ENCODE data around the gene ADGRV1. TPM values are rescaled to one million over a fixed set of nuclear protein-coding genes. Genes with fewer than 3 reads are reported as not detected.
"Not testable (repeated sequence)": the region's sequence is repeated elsewhere in the genome, so short reads cannot be mapped to it uniquely, and the experiment has no call there.

The ADGRV1 gene
- total RNA-seq, 1 donor from 2014 or later = not detected

DNA sequence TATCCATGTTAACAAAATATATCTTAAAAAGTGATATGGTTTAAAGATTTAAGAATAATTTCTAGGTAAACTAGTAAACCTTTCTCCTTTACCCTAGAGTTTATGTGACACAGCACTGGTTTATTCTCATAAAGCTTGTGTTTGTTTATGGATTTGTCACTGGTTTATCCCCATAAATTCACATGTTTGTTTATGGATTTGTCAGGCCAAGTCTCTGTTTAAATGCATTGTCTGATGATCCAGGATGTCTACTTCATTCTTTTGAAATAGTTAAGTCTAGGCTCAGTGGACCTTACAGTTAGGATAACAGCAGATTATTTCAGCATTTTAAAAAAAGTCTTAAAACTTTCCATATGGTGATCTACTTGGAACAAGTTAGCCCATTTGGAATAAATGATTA lies 490.5 kb downstream of the ADGRV1 start:
- intact Hi-C loops (cut with micrococcal nuclease) = no loop called here

DNA sequence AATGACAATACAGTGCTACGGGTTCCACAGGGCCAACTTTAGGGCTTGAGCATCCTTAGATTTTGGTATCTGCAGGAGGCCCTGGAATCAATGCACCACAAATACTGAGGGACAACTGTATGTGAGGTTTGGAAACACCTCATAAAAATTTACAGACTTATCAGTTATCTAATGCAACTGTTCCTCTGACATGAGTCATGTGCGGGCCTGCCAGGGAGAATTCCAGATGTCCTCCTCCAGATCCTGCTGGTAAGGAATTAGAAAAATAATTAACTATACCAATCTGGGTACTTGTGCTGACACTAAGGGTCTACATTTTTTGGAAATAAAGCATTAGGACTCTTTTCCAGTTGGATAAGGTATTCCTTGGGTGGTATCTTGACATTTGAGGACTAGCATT lies 491.2 kb downstream of the ADGRV1 start:
- no peak for DNase-seq
- TF ChIP-seq CTCF (IDR thresholded peaks at IDR 0.05; ENCODE audit: borderline replicate concordance) = no peak
- Histone ChIP-seq H3K4me1 (no peaks in the 10 kb centered on the region), H3K4me3 (no peak overlapping the region), H3K9me3 (replicated peaks) (peaks cover 10% of the 10 kb centered on the region), H3K36me3 (no peaks in the 10 kb centered on the region), H3K27me3 (ENCODE audit: low read depth) (no peaks in the 10 kb centered on the region), H3K27ac (replicated peaks) (no peak overlapping the region)
- intact Hi-C loops (cut with micrococcal nuclease) = no loop called here

More for the DNA sequence above, 490.5 kb downstream of the ADGRV1 start:
- Histone ChIP-seq H3K9me3 (replicated peaks) (peaks cover 10% of the 10 kb centered on the region), H3K27ac (replicated peaks) (no peak overlapping the region), H3K27me3 (ENCODE audit: low read depth) (no peaks in the 10 kb centered on the region), H3K4me1 (no peaks in the 10 kb centered on the region), H3K36me3 (no peaks in the 10 kb centered on the region), H3K4me3 (no peak overlapping the region)
- TF ChIP-seq CTCF (IDR thresholded peaks at IDR 0.05; ENCODE audit: borderline replicate concordance) = no peak
- DNase-seq = no peak

DNA sequence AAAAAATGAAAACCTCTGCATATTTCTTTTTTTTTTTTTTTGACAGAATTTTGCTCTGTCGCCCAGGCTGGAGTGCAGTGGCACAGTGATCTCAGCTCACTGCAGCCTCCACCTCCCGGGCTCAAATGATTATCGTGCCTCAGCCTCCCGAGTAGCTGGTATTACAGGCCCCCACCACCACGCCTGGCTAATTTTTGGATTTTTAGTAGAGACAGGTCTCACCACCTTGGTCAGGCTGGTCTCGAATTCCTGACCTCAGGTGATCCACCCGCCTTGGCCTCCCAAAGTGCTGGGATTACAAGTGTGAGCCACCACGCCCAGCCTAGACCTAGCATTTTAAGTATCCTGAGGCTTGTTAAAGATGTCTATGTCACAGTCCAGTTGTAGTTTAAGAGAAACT lies 493.8 kb downstream of the ADGRV1 start:
- H3K4me1 ChIP-seq; H3K36me3 ChIP-seq; DNase-seq; H3K27ac ChIP-seq (replicated peaks); H3K27me3 ChIP-seq (ENCODE audit: low read depth); intact Hi-C loops (cut with micrococcal nuclease); H3K9me3 ChIP-seq (replicated peaks); H3K4me3 ChIP-seq: not testable (repeated sequence)

DNA sequence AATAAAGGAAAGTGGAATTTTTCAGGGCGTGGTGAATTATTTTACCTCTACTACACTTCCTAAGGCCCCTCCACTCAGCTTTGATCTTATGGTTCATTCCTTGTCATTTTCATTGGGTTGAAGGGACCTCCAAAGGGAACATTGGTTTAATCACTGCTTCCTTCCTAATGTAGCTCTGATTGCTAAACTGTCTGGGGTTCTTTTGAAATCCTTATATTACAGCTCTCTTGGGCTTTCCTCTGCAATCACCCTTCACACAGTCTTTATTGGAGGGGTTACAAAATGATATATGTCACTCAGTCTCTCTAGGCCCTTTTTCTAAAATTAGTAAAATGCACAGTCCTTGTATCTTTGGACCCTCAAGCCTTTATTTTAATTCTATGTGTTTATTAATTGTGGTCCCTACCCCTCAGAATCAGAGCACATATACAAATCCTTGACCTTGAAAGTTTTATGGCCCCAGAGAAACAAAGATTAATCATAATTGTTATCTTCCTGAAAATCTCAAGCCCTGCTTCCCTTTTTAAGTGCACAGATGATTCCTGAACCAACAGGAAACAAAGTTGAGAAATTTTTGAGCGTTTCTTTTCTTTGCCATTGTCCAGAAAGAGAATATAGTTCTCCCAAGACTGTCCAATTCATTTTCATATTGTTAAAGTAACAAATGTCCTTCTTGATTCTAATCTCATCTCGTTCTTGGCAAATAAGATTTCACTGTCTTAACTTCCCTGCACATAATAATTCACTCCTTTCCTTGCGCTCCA lies 494.6 kb downstream of the ADGRV1 start:
- Histone ChIP-seq H3K4me3 (no peak overlapping the region), H3K9me3 (replicated peaks) (no peaks in the 10 kb centered on the region), H3K36me3 (no peaks in the 10 kb centered on the region), H3K27me3 (ENCODE audit: low read depth) (no peaks in the 10 kb centered on the region), H3K27ac (replicated peaks) (no peak overlapping the region), H3K4me1 (peaks cover 8% of the 10 kb centered on the region)
- intact Hi-C loops (cut with micrococcal nuclease) = no loop called here
- DNase-seq = no peak
- TF ChIP-seq CTCF (IDR thresholded peaks at IDR 0.05; ENCODE audit: borderline replicate concordance) = no peak

- Histone ChIP-seq H3K4me1 (peaks cover 13% of the 10 kb centered on the region), H3K27ac (replicated peaks) (no peak overlapping the region), H3K4me3 (no peak overlapping the region), H3K36me3 (no peaks in the 10 kb centered on the region), H3K9me3 (replicated peaks) (no peaks in the 10 kb centered on the region), H3K27me3 (ENCODE audit: low read depth) (no peaks in the 10 kb centered on the region)
- TF ChIP-seq CTCF (IDR thresholded peaks at IDR 0.05; ENCODE audit: borderline replicate concordance) = no peak
- DNase-seq = no peak
- intact Hi-C loops (cut with micrococcal nuclease) = no loop called here
Observed at GRCh38 chr5:91053741-91054025, 495.1 kb downstream of the ADGRV1 start.

- H3K4me3 ChIP-seq = no peak overlapping the region
- intact Hi-C loops (cut with micrococcal nuclease) = no loop called here
- DNase-seq = no peak
Observed at GRCh38 chr5:91058155-91058554, 499.6 kb downstream of the ADGRV1 start.

More at GRCh38 chr5:91058155-91058554, 499.6 kb downstream of the ADGRV1 start:
- Histone ChIP-seq H3K4me1 (peaks cover 16% of the 10 kb centered on the region), H3K27ac (replicated peaks) (no peak overlapping the region), H3K9me3 (replicated peaks) (no peaks in the 10 kb centered on the region), H3K27me3 (ENCODE audit: low read depth) (no peaks in the 10 kb centered on the region), H3K36me3 (no peaks in the 10 kb centered on the region)
- TF ChIP-seq CTCF (IDR thresholded peaks at IDR 0.05; ENCODE audit: borderline replicate concordance) = no peak

Data from left ventricle myocardium inferior (tissue), 1 donor.